CD14-positive monocyte (primary cell): ENCODE data around the gene TNFRSF4. TPM values are rescaled to one million over a fixed set of nuclear protein-coding genes. Genes with fewer than 3 reads are reported as not detected.

Experiments
- DNase-seq, 3 donors: peaks; one replicate each; pipeline ENCODE4 v3.0.0-alpha.2; 2011 to 2022
- H2AFZ ChIP-seq: 2 replicates; pipeline ENCODE4 v1.6.0; 2012; ENCODE audit warnings: mild to moderate bottlenecking, low read depth, low read length, inconsistent platforms; ENCODE audit not compliant: insufficient read depth, poor library complexity, severe bottlenecking
- H3K27ac ChIP-seq, 2 donors: 1 replicate in 1 of 2; 2 replicates in 1 of 2; pipeline ENCODE4 v1.5.1; 2012 to 2013; ENCODE audit warnings: low read length in 2 of 2, control low read depth in 1 of 2, inconsistent platforms in 1 of 2, low read depth in 1 of 2, mild to moderate bottlenecking in 1 of 2
- H3K27me3 ChIP-seq, 2 donors: one replicate each; pipeline versions ENCODE4 v1.6.0 to v1.6.1; 2011 to 2013; ENCODE audit warnings: low read length in 2 of 2; ENCODE audit not compliant: control insufficient read depth in 2 of 2, insufficient read depth in 2 of 2
- H3K36me3 ChIP-seq, 2 donors: replicated peaks in 1 of 2; 1 replicate in 1 of 2; 2 replicates in 1 of 2; pipeline versions ENCODE4 v1.5.1 to v1.6.1; 2012 to 2013; ENCODE audit warnings: low read length in 2 of 2, control low read depth in 1 of 2, inconsistent platforms in 1 of 2, mild to moderate bottlenecking in 1 of 2; ENCODE audit not compliant: insufficient read depth in 2 of 2, control insufficient read depth in 1 of 2
- H3K4me1 ChIP-seq, 2 donors: 1 replicate in 1 of 2; 2 replicates in 1 of 2; pipeline versions ENCODE4 v1.5.1 to v1.6.1; 2012 to 2013; ENCODE audit warnings: low read length in 2 of 2, control low read depth in 1 of 2, inconsistent platforms in 1 of 2, mild to moderate bottlenecking in 1 of 2, moderate library complexity in 1 of 2; ENCODE audit not compliant: insufficient read depth in 2 of 2, control insufficient read depth in 1 of 2
- H3K4me2 ChIP-seq: replicated peaks from 2 replicates; pipeline ENCODE3; 2012; ENCODE audit warnings: low read length, moderate library complexity, mild to moderate bottlenecking; ENCODE audit not compliant: poor library complexity, severe bottlenecking; ENCODE audit errors: extremely low read depth
- H3K4me3 ChIP-seq, 3 experiments: fragments of 200-600 bp in 1 of 3; sonication (generic) in 1 of 3; replicated peaks in 1 of 3; 1 replicate in 2 of 3; 2 replicates in 1 of 3; pipeline ENCODE4 v1.5.1; 2011 to 2013; ENCODE audit warnings: low read length in 3 of 3, mild to moderate bottlenecking in 3 of 3, control low read depth in 2 of 3, low read depth in 2 of 3, inconsistent platforms in 1 of 3, moderate library complexity in 1 of 3
- H3K79me2 ChIP-seq: 2 replicates; pipeline ENCODE4 v1.6.0; 2012; ENCODE audit warnings: mild to moderate bottlenecking, control low read depth, inconsistent platforms, low read length, moderate library complexity; ENCODE audit not compliant: insufficient read depth
- H3K9ac ChIP-seq: 2 replicates; pipeline ENCODE4 v1.6.0; 2017; ENCODE audit warnings: low read length, mild to moderate bottlenecking; ENCODE audit not compliant: insufficient read depth, poor library complexity, severe bottlenecking
- H3K9me3 ChIP-seq, 2 donors: replicated peaks in 1 of 2; 1 replicate in 1 of 2; 2 replicates in 1 of 2; pipeline versions ENCODE4 v1.5.1 to v1.6.1; 2012 to 2013; ENCODE audit warnings: low read length in 2 of 2, control low read depth in 1 of 2; ENCODE audit not compliant: control insufficient read depth in 1 of 2, insufficient read depth in 1 of 2
- H4K20me1 ChIP-seq: 2 replicates; pipeline ENCODE4 v1.6.0; 2012; ENCODE audit warnings: mild to moderate bottlenecking, low read length, control low read depth, moderate library complexity; ENCODE audit not compliant: insufficient read depth
- H3K27ac Mint-ChIP-seq, 7 donors: one replicate each; pipeline ENCODE4 v1.8.0; 2020; ENCODE audit warnings: mild to moderate bottlenecking in 7 of 7, mixed read lengths in 7 of 7, moderate library complexity in 6 of 7, inconsistent platforms in 2 of 7
- H3K27me3 Mint-ChIP-seq, 3 donors: one replicate each; pipeline ENCODE4 v1.8.0; 2021 to 2022; ENCODE audit warnings: low read depth in 3 of 3, mild to moderate bottlenecking in 3 of 3, mixed read lengths in 3 of 3, moderate library complexity in 3 of 3, inconsistent platforms in 1 of 3
- H3K36me3 Mint-ChIP-seq, 2 donors: one replicate each; pipeline ENCODE4 v1.8.0; 2020; ENCODE audit warnings: mixed read lengths in 2 of 2, inconsistent platforms in 1 of 2, mild to moderate bottlenecking in 1 of 2
- H3K4me1 Mint-ChIP-seq: one replicate; pipeline ENCODE4 v1.8.0; 2020; ENCODE audit warnings: mild to moderate bottlenecking, mixed read lengths
- H3K4me3 Mint-ChIP-seq, 2 donors: one replicate each; pipeline ENCODE4 v1.8.0; 2020; ENCODE audit warnings: mild to moderate bottlenecking in 2 of 2, mixed read lengths in 2 of 2, moderate library complexity in 1 of 2
- H3K9me3 Mint-ChIP-seq, 7 donors: one replicate each; pipeline ENCODE4 v1.8.0; 2020 to 2022; ENCODE audit warnings: mixed read lengths in 7 of 7, mild to moderate bottlenecking in 6 of 7, moderate library complexity in 6 of 7, inconsistent platforms in 2 of 7
- WGBS: methylation state at CpG from one replicate; pipeline ENCODE4 v1.1.5; 2013; ENCODE audit warnings: missing lambda C conversion rate; ENCODE audit not compliant: insufficient coverage; 5-methylcytosine and 5-hydroxymethylcytosine counted together
- intact Hi-C, 2 donors: fragments of 100-400 bp; cut with micrococcal nuclease; formaldehyde crosslinking; loops; one replicate each; pipeline versions ENCODE4 v1.15.0 to v1.15.1; 2023
- polyA plus RNA-seq, 3 donors: library from polyadenylated mRNA; depleted of rRNA in 1 of 3; unstranded in 2 of 3; stranded (reverse) in 1 of 3; fragments of 300-500 nt in 2 of 3; fragments of >200 nt in 1 of 3; fragmentation: Illumina TruSeq in 2 of 3; gene quantifications; 1 replicate in 2 of 3; 2 replicates in 1 of 3; pipeline ENCODE4 v1.2.3, GENCODE V29; 2012 to 2021
- TF ChIP-seq, protein P1 (sequence below): fragments of 200-600 bp; IDR thresholded peaks from one replicate; pipeline ENCODE4 v1.8.0; 2022; ENCODE audit warnings: antibody characterized with exemption, mild to moderate bottlenecking

The TNFRSF4 gene
- polyA plus RNA-seq, 3 donors = 0.05 TPM; not detected in 2

DNA sequence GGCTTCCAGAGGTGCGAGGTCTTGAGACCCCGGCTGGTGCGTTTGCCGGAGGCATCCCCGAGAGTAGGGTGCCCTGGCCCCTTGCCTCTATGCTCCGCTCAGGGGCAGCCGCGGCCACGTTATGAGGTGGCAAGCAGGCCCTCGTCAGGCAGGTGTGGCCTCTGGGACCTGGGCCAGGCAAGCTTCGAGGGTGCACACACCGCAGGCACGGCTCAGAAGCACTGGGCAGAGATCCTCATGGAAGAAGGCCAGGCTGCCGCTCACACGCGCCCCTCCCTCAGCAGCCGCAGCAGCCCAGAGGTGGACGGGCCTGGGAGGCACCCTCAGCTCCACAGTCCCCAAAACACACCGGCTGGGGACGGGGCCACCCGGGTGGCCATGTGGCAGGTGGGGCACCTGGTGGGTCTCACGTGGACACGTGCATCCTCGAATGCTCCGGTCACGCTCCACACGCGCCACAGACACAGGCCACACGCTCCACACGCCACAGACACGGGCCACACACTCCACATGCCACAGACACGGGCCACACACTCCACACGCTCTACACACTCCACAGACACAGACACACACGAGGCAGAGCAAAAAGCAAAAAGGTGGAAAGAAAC, 11.4 kb upstream of the TNFRSF4 start:
- Histone ChIP-seq H2AFZ (no peak overlapping the region), H4K20me1 (peaks cover 93% of the 10 kb centered on the region), H3K4me3 (no peak overlapping the region), H3K9ac (no peak overlapping the region), H3K4me2 (no peak overlapping the region), H3K36me3 (peaks cover 79 to 92% of the 10 kb centered on the region in 2 donors), H3K4me1 (peaks cover 7 to 8% of the 10 kb centered on the region in 2 donors), H3K27me3 (no peaks in the 10 kb centered on the region), H3K27ac (no peak overlapping the region), H3K9me3 (no peaks in the 10 kb centered on the region), H3K79me2 (peaks cover 61% of the 10 kb centered on the region)
- H3K36me3 Mint-ChIP-seq = peaks cover 55 to 84% of the 10 kb centered on the region in 2 donors
- peaks cover 9% of the 10 kb centered on the region for H3K4me1 Mint-ChIP-seq
- no peaks in the 10 kb centered on the region for H3K27me3 Mint-ChIP-seq
- TF ChIP-seq, protein P1, sequence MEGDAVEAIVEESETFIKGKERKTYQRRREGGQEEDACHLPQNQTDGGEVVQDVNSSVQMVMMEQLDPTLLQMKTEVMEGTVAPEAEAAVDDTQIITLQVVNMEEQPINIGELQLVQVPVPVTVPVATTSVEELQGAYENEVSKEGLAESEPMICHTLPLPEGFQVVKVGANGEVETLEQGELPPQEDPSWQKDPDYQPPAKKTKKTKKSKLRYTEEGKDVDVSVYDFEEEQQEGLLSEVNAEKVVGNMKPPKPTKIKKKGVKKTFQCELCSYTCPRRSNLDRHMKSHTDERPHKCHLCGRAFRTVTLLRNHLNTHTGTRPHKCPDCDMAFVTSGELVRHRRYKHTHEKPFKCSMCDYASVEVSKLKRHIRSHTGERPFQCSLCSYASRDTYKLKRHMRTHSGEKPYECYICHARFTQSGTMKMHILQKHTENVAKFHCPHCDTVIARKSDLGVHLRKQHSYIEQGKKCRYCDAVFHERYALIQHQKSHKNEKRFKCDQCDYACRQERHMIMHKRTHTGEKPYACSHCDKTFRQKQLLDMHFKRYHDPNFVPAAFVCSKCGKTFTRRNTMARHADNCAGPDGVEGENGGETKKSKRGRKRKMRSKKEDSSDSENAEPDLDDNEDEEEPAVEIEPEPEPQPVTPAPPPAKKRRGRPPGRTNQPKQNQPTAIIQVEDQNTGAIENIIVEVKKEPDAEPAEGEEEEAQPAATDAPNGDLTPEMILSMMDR = no peak
- intact Hi-C loops = no loop called here
- no peak overlapping the region for H3K4me3 Mint-ChIP-seq
- WGBS = 96% methylated on average over 30 of the region's 34 CpGs
- H3K27ac Mint-ChIP-seq = no peak overlapping the region
- no peak for DNase-seq
- H3K9me3 Mint-ChIP-seq = peaks cover 0 to 2% (median 0%) of the 10 kb centered on the region in 7 donors

DNA sequence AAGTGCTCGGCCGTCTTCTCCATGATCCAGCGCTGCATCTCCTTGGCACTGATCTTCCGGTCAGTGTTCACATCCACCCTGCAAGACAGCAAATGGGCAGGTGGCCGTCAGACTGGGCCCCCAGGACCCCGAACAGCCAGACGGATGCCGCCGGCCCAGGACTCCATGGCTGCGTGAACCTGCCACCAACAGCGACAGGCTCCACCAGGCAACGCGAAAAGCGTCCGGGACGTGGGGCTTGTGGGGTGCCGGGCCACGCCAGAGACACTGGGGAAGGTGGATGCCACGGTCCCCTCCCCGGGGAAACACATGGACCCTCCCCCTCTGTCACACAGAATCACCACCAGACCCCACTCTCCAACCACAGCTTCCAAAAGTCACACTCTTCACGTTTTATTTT, 9.9 kb upstream of the TNFRSF4 start:
- peaks cover 90% of the 10 kb centered on the region for H4K20me1 ChIP-seq
- TF ChIP-seq, protein P1 = no peak
- no peak overlapping the region for H3K27ac Mint-ChIP-seq
- peaks cover 88 to 99% of the 10 kb centered on the region in 2 donors for H3K36me3 ChIP-seq
- 96% methylated on average over 20 of the region's 21 CpGs for WGBS
- H3K27me3 Mint-ChIP-seq = no peaks in the 10 kb centered on the region
- H3K4me2 ChIP-seq = no peak overlapping the region
- no peak overlapping the region for H3K4me3 ChIP-seq
- intact Hi-C loops = no loop called here
- H3K4me3 Mint-ChIP-seq = no peak overlapping the region
- H3K9me3 ChIP-seq = no peaks in the 10 kb centered on the region
- H3K36me3 Mint-ChIP-seq = peaks cover 59 to 85% of the 10 kb centered on the region in 2 donors
- H3K9ac ChIP-seq = no peak overlapping the region
- no peaks in the 10 kb centered on the region for H3K27me3 ChIP-seq
- peaks cover 47% of the 10 kb centered on the region for H3K79me2 ChIP-seq
- no peaks in the 10 kb centered on the region for H3K4me1 ChIP-seq
- H2AFZ ChIP-seq = no peak overlapping the region
- H3K27ac ChIP-seq = no peak overlapping the region
- no peak for DNase-seq
- H3K4me1 Mint-ChIP-seq = no peaks in the 10 kb centered on the region
- peaks cover 0 to 2% (median 0%) of the 10 kb centered on the region in 7 donors for H3K9me3 Mint-ChIP-seq
